ENCODE results near the gene ITPKC. TPM values are rescaled to one million over a fixed set of nuclear protein-coding genes. Genes with fewer than 3 reads are reported as not detected.

Gene ITPKC
- polyA plus RNA-seq, 1 donor from 2014 or later, result 16.8 TPM

DNA sequence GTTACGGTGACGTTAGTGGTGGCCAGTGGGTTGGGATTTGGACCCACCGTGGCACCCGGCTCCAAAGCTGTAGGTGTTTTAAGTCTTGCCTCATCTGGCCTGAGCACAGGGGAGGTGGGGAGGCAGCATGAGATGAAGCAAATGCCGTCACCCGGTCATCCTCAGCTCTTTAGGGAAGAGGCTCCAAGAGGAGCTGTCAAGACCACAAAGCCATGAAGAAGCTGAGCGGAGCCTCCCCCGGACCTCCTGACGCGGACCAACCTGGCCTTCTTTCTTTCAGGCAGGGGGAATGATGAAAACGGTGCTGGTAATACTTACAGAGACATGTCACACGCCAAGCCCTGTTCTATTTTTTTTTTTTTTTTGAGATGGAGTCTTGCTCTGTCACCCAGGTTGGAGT, 26.0 kb downstream of the ITPKC start:
- H3K4me3 ChIP-seq (ENCODE audit: low read length), result no peak overlapping the region
- no peak for TF ChIP-seq SMC3 (conservative IDR thresholded peaks at IDR 0.05; ENCODE audit: poor library complexity)
- TF ChIP-seq EP300 (conservative IDR thresholded peaks at IDR 0.05; ENCODE audit: poor library complexity, severe bottlenecking), result no peak
- no peak for TF ChIP-seq POLR2AphosphoS5 (IDR thresholded peaks at IDR 0.05)
- H4K20me1 ChIP-seq (ENCODE audit: insufficient read depth), result no peaks in the 10 kb centered on the region
- no peaks in the 10 kb centered on the region for H3K27me3 ChIP-seq (ENCODE audit: insufficient read depth, low read depth, low read length)
- H3K4me2 ChIP-seq (ENCODE audit: low read length), result no peak overlapping the region
- H3F3A ChIP-seq (ENCODE audit: insufficient read depth, low read length, poor library complexity, severe bottlenecking), result no peaks in the 10 kb centered on the region
- no peaks in the 10 kb centered on the region for H3K9me2 ChIP-seq (ENCODE audit: insufficient read depth, low read length)
- H3K9ac ChIP-seq (ENCODE audit: low read length), result no peak overlapping the region
- H3K9me3 ChIP-seq (ENCODE audit: low read length), result no peaks in the 10 kb centered on the region
- H2AFZ ChIP-seq (ENCODE audit: low read depth, low read length), result no peak overlapping the region
- no peaks in the 10 kb centered on the region for H3K36me3 ChIP-seq (ENCODE audit: insufficient read depth, low read length)
- no peak overlapping the region for H3K27ac ChIP-seq (ENCODE audit: low read length)
- H3K79me2 ChIP-seq (replicated peaks; ENCODE audit: insufficient read depth, low read length), result no peaks in the 10 kb centered on the region

GRCh38 chr19:40743926-40744325, 27.0 kb downstream of the ITPKC start:
- H3K9me3 ChIP-seq (ENCODE audit: low read length), result no peaks in the 10 kb centered on the region
- no peak overlapping the region for H3K4me2 ChIP-seq (ENCODE audit: low read length)
- no peak overlapping the region for H2AFZ ChIP-seq (ENCODE audit: low read depth, low read length)
- H3K36me3 ChIP-seq (ENCODE audit: insufficient read depth, low read length), result no peaks in the 10 kb centered on the region
- TF ChIP-seq EP300 (conservative IDR thresholded peaks at IDR 0.05; ENCODE audit: poor library complexity, severe bottlenecking), result no peak
- no peak for TF ChIP-seq RAD21 (conservative IDR thresholded peaks at IDR 0.05)
- TF ChIP-seq EZH2 (IDR thresholded peaks at IDR 0.05; ENCODE audit: borderline replicate concordance, insufficient read depth, low read length, poor library complexity, severe bottlenecking), result no peak
- no peak for TF ChIP-seq TAF1 (IDR thresholded peaks at IDR 0.05; ENCODE audit: low read depth)
- TF ChIP-seq CTCF (IDR thresholded peaks at IDR 0.05; ENCODE audit: poor library complexity, severe bottlenecking), result no peak
- no peak for TF ChIP-seq SMC3 (conservative IDR thresholded peaks at IDR 0.05; ENCODE audit: poor library complexity)
- no peak for TF ChIP-seq MXI1 (conservative IDR thresholded peaks at IDR 0.05; ENCODE audit: poor library complexity, severe bottlenecking)
- TF ChIP-seq POLR2AphosphoS5 (IDR thresholded peaks at IDR 0.05), result no peak
- no peak for TF ChIP-seq REST (IDR thresholded peaks at IDR 0.05; ENCODE audit: borderline replicate concordance)
- no peaks in the 10 kb centered on the region for H3F3A ChIP-seq (ENCODE audit: insufficient read depth, low read length, poor library complexity, severe bottlenecking)
- no peak overlapping the region for H3K4me3 ChIP-seq (ENCODE audit: low read length)
- H3K9me2 ChIP-seq (ENCODE audit: insufficient read depth, low read length), result no peaks in the 10 kb centered on the region
- no peaks in the 10 kb centered on the region for H3K79me2 ChIP-seq (replicated peaks; ENCODE audit: insufficient read depth, low read length)
- H3K27me3 ChIP-seq (ENCODE audit: insufficient read depth, low read depth, low read length), result no peaks in the 10 kb centered on the region
- H3K9ac ChIP-seq (ENCODE audit: low read length), result no peak overlapping the region
- H4K20me1 ChIP-seq (ENCODE audit: insufficient read depth), result no peaks in the 10 kb centered on the region
- no peak overlapping the region for H3K27ac ChIP-seq (ENCODE audit: low read length)

Measured in neural cell (in vitro differentiated cells).